Sigmoid colon (tissue), 7 donors: ENCODE data around the gene SLC38A3. TPM values are rescaled to one million over a fixed set of nuclear protein-coding genes. Genes with fewer than 3 reads are reported as not detected.

Source experiments
- DNase-seq: peaks from one replicate; pipeline ENCODE4 v3.0.0-alpha.2; 2019
- H3K27ac ChIP-seq, 4 donors: fragments of 200-600 bp; sonication (generic); one replicate each; pipeline ENCODE4 v1.5.1; 2016 to 2019; ENCODE audit warnings: mild to moderate bottlenecking in 1 of 4
- H3K27me3 ChIP-seq, 3 donors: fragments of 200-600 bp; sonication (generic); one replicate each; pipeline ENCODE4 v1.5.1; 2019; ENCODE audit warnings: mild to moderate bottlenecking in 1 of 3
- H3K36me3 ChIP-seq, 4 donors: fragments of 200-600 bp; sonication (generic); one replicate each; pipeline ENCODE4 v1.5.1; 2016 to 2019
- H3K4me1 ChIP-seq, 4 donors: fragments of 200-600 bp; sonication (generic); one replicate each; pipeline ENCODE4 v1.5.1; 2017 to 2019
- H3K4me3 ChIP-seq, 4 donors: fragments of 200-600 bp; sonication (generic); one replicate each; pipeline ENCODE4 v1.5.1; 2017 to 2019; ENCODE audit warnings: mild to moderate bottlenecking in 2 of 4, moderate library complexity in 1 of 4
- H3K9me3 ChIP-seq, 4 donors: fragments of 200-600 bp in 3 of 4; sonication (generic) in 3 of 4; one replicate each; pipeline versions ENCODE4 v1.5.1 to v1.6.1; 2013 to 2019
- EP300 ChIP-seq, 4 donors: sonication (generic); formaldehyde crosslinking; IDR thresholded peaks; one replicate each; pipeline ENCODE4 v1.6.1; 2017; ENCODE audit warnings: antibody characterized with exemption in 4 of 4
- POLR2A ChIP-seq, 2 donors: fragments of 450-650 bp; IDR thresholded peaks; one replicate each; pipeline ENCODE4 v1.6.1; 2016; ENCODE audit warnings: antibody characterized with exemption in 2 of 2, mild to moderate bottlenecking in 2 of 2, moderate library complexity in 2 of 2
- POLR2AphosphoS5 ChIP-seq, 4 donors: sonication (generic); formaldehyde crosslinking; IDR thresholded peaks; one replicate each; pipeline ENCODE4 v1.6.1; 2017; ENCODE audit warnings: antibody characterized with exemption in 4 of 4
- WGBS, 2 donors: extraction: QIAGEN DNeasy Blood & Tissue Kit; methylation state at CpG; one replicate each; pipeline ENCODE4 v1.1.7; 2013; 5-methylcytosine and 5-hydroxymethylcytosine counted together
- intact Hi-C: fragments of 100-400 bp; cut with DNase I; formaldehyde crosslinking; loops from one replicate; pipeline ENCODE4 v1.15.1; 2023
- polyA plus RNA-seq, 3 donors: library from polyadenylated mRNA; stranded (reverse); fragments of 200-250 nt; gene quantifications; one replicate each; pipeline ENCODE4 v1.2.3, GENCODE V29; 2013
- total RNA-seq, 4 donors: library from RNA; depleted of rRNA; stranded (reverse); fragments of >200 nt; gene quantifications; one replicate each; pipeline ENCODE4 v1.1.0, GENCODE V29; 2016
- TF ChIP-seq, protein P1 (sequence below), 4 experiments: fragments of 450-650 bp in 3 of 4; fragments of 200-600 bp in 1 of 4; IDR thresholded peaks; one replicate each; pipeline ENCODE4 v1.5.1; 2016 to 2019; ENCODE audit warnings: antibody characterized with exemption in 4 of 4, mild to moderate bottlenecking in 3 of 4, moderate library complexity in 2 of 4
- donor health status: healthy with polysubstance abuse.
- donor health status: Bipolar disorder and iron deficiency.
- donor health status: healthy.

Gene SLC38A3
- total and polyA plus RNA-seq, 7 donors = 0.07 to 0.28 TPM; not detected in 5

DNA sequence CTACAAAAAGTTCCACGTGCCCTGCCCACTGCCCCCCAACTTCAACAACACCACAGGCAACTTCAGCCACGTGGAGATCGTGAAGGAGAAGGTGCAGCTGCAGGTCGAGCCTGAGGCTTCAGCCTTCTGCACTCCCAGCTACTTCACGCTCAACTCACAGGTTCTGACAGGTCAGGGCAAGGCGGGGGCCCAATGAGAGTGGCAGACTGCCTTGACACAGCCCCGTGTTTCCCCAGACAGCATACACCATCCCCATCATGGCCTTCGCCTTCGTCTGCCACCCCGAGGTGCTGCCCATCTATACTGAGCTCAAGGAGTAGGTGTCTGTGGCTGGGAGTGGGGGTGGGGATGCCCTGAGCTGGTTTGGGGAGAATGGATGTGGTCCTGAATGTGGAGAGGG, 12.6 kb downstream of the SLC38A3 start:
- WGBS, 2 donors = 74 to 82% methylated on average over 10 of the region's 10 CpGs
- no peaks in the 10 kb centered on the region for H3K9me3 ChIP-seq
- TF ChIP-seq EP300 (IDR thresholded peaks at IDR 0.05) = no peak
- no peak for TF ChIP-seq POLR2AphosphoS5 (IDR thresholded peaks at IDR 0.05)
- TF ChIP-seq, protein P1, sequence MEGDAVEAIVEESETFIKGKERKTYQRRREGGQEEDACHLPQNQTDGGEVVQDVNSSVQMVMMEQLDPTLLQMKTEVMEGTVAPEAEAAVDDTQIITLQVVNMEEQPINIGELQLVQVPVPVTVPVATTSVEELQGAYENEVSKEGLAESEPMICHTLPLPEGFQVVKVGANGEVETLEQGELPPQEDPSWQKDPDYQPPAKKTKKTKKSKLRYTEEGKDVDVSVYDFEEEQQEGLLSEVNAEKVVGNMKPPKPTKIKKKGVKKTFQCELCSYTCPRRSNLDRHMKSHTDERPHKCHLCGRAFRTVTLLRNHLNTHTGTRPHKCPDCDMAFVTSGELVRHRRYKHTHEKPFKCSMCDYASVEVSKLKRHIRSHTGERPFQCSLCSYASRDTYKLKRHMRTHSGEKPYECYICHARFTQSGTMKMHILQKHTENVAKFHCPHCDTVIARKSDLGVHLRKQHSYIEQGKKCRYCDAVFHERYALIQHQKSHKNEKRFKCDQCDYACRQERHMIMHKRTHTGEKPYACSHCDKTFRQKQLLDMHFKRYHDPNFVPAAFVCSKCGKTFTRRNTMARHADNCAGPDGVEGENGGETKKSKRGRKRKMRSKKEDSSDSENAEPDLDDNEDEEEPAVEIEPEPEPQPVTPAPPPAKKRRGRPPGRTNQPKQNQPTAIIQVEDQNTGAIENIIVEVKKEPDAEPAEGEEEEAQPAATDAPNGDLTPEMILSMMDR (IDR thresholded peaks at IDR 0.05) = no peak
- TF ChIP-seq POLR2A (IDR thresholded peaks at IDR 0.05) = no peak

DNA sequence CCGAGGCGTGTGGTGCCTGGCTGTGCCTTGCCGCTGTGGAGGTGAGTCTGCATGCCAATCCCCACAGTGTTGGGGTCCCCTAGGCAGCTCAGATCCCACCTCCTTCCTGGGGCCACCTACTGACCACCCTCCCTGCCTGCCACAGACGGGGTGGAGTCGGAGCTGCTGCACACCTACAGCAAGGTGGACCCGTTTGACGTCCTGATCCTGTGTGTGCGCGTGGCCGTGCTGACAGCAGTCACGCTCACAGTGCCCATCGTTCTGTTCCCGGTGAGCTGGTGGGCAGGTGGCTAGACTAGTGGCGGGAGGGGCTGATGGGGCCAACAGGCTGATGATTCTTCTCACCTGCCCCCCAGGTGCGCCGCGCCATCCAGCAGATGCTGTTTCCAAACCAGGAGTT, 13.4 kb downstream of the SLC38A3 start:
- WGBS, 2 donors = 89 to 92% methylated on average over 17 of the region's 17 CpGs
- Histone ChIP-seq H3K27me3 (peaks cover 0 to 2% (median 0%) of the 10 kb centered on the region in 3 donors), H3K36me3 (no peaks in the 10 kb centered on the region), H3K4me1 (no peaks in the 10 kb centered on the region), H3K4me3 (no peak overlapping the region), H3K9me3 (no peaks in the 10 kb centered on the region), H3K27ac (no peak overlapping the region)
- intact Hi-C loops = no loop called here
- no peak for TF ChIP-seq EP300 (IDR thresholded peaks at IDR 0.05)
- TF ChIP-seq POLR2AphosphoS5 (IDR thresholded peaks at IDR 0.05) = no peak
- no peak for TF ChIP-seq POLR2A (IDR thresholded peaks at IDR 0.05)
- TF ChIP-seq, protein P1 (IDR thresholded peaks at IDR 0.05) = no peak
- DNase-seq = no peak

More for the DNA sequence above, 12.6 kb downstream of the SLC38A3 start:
- H3K27me3 ChIP-seq = peaks cover 0 to 2% (median 0%) of the 10 kb centered on the region in 3 donors
- no peaks in the 10 kb centered on the region for H3K4me1 ChIP-seq
- no peak overlapping the region for H3K27ac ChIP-seq
- intact Hi-C loops = no loop called here
- H3K4me3 ChIP-seq = no peak overlapping the region
- no peaks in the 10 kb centered on the region for H3K36me3 ChIP-seq
- no peak for DNase-seq

DNA sequence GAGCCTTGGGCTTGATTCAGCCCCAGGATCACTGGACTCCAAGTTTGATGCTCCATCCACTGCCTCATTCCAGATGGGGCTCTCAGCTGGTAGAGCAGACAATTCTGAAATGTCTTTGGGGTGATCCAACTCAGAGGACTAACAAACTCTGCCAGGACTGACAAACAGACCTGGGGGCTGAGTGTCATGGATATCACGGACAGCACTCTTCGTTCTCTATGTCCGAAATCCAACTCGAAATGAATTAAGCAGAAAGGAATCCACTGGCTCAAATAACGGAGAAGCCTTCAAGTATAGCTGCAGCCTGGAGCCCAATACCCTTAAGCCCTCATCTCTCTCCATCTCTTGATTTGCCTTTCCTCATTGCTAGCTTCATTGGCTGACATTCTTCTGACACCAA, 14.2 kb downstream of the SLC38A3 start:
- 95 to 96% methylated on average over 5 of the region's 5 CpGs for WGBS, 2 donors
- no peaks in the 10 kb centered on the region for H3K9me3 ChIP-seq

GRCh38 chr3:50220109-50220508, 15.0 kb downstream of the SLC38A3 start:
- no peak overlapping the region for H3K27ac ChIP-seq
- TF ChIP-seq POLR2A (IDR thresholded peaks at IDR 0.05) = no peak
- TF ChIP-seq POLR2AphosphoS5 (IDR thresholded peaks at IDR 0.05) = no peak
- TF ChIP-seq, protein P1 (IDR thresholded peaks at IDR 0.05) = no peak
- TF ChIP-seq EP300 (IDR thresholded peaks at IDR 0.05) = no peak
- DNase-seq = no peak
- no peak overlapping the region for H3K4me3 ChIP-seq
- peaks cover 0 to 2% (median 0%) of the 10 kb centered on the region in 3 donors for H3K27me3 ChIP-seq
- H3K36me3 ChIP-seq = no peaks in the 10 kb centered on the region
- no peaks in the 10 kb centered on the region for H3K4me1 ChIP-seq
- intact Hi-C loops = no loop called here
- H3K9me3 ChIP-seq = no peaks in the 10 kb centered on the region
- WGBS, 2 donors = 82 to 84% methylated on average over 6 of the region's 6 CpGs

More for the DNA sequence above, 14.2 kb downstream of the SLC38A3 start:
- no peak overlapping the region for H3K27ac ChIP-seq
- H3K4me3 ChIP-seq = no peak overlapping the region
- H3K4me1 ChIP-seq = no peaks in the 10 kb centered on the region
- peaks cover 0 to 2% (median 0%) of the 10 kb centered on the region in 3 donors for H3K27me3 ChIP-seq
- intact Hi-C loops = no loop called here
- H3K36me3 ChIP-seq = no peaks in the 10 kb centered on the region
- TF ChIP-seq, protein P1 (IDR thresholded peaks at IDR 0.05) = no peak
- TF ChIP-seq POLR2AphosphoS5 (IDR thresholded peaks at IDR 0.05) = no peak
- TF ChIP-seq EP300 (IDR thresholded peaks at IDR 0.05) = no peak
- TF ChIP-seq POLR2A (IDR thresholded peaks at IDR 0.05) = no peak
- no peak for DNase-seq

GRCh38 chr3:50221051-50221410, 16.0 kb downstream of the SLC38A3 start:
- Histone ChIP-seq H3K27ac (no peak overlapping the region), H3K36me3 (no peaks in the 10 kb centered on the region), H3K9me3 (no peaks in the 10 kb centered on the region), H3K4me1 (peaks cover 0 to 6% (median 2%) of the 10 kb centered on the region in 4 donors), H3K27me3 (peaks cover 0 to 2% (median 0%) of the 10 kb centered on the region in 3 donors), H3K4me3 (no peak overlapping the region)
- no peak for DNase-seq
- TF ChIP-seq POLR2A (IDR thresholded peaks at IDR 0.05) (no peak), POLR2AphosphoS5 (IDR thresholded peaks at IDR 0.05) (no peak), EP300 (IDR thresholded peaks at IDR 0.05) (no peak)
- TF ChIP-seq, protein P1 (IDR thresholded peaks at IDR 0.05) = no peak
- intact Hi-C loops = no loop called here
- WGBS, 2 donors = 58 to 76% methylated on average over 4 of the region's 4 CpGs
